Ramos (cell line): ENCODE results near the gene ZNF276.

ENCODE experiments used
- in situ Hi-C: fragments of 300-500 bp; cut with MboI; formaldehyde crosslinking; loops from one replicate; pipeline ENCODE4 v1.14.3; 2022; ENCODE audit warnings: low sequenced_read_pairs; ENCODE audit not compliant: unreplicated experiment

The ZNF276 gene

DNA sequence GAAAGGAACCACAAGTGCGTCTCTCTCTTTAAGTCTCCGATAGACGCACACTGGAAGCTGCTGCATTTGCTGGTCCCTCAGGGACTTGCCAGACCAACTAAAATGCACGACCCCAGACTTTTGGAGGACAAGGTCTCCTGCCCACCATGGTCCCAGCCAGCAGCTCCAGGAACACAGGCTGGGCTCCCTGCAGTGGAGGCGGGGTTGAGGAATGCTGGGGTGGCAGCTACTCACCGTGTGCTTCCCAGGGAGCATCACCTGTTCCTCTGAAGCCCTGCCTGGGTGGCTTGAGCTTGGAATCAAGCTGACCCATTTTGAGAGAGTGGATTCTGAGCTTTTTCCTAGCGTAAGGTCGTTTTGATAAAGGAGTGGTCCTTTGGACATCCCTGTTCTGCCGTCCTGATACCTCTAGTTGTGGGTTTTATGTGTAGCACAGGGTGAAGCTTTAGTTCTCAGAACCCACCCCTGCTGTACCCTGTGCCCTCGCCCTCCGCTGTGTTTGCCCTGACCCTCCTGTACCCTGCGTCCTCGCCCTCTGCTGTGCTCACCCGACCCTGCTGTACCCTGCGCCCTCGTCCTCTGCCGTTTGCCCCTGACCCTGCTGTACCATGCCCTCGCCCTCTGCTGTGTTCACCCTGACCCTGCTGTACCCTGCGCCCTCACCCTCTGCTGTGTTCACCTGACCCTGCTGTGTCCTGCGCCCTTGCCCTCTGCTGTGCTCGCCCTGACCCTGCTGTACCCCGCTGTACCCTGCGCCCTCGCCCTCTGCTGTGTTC is 11.0 kb downstream of the ZNF276 start:
- in situ Hi-C loops, result no loop called here

DNA sequence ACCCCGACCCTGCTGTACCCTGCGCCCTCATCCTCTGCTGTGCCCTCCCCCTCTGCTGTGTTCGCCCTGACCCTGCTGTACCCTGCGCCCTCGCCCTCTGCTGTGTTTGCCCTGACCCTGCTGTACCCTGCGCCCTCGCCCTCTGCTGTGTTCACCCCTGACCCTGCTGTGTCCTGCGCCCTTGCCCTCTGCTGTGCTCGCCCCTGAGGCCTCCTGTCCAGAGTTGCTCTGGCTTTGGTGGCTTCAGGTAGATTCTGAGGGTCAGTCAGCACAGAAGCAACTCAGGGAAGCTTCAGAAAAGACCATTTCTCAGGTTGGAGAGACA is 11.5 kb downstream of the ZNF276 start:
- in situ Hi-C loops, result no loop called here

DNA sequence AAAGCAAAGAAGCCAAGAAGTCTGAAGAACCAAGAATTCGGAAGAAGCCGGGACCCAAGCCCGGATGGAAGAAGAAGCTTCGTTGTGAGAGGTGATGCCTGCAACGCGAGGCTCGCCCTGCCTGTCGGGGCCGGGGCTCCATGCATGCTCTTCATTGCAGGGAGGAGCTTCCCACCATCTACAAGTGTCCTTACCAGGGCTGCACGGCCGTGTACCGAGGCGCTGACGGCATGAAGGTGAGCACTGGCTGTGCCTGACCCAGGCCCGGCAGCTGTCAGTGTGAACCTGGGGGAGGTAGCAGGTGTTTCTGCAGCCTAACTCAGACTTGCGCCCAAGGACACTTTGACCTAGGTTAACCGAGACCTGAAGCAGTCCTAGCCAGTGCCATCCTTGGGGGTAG is 12.0 kb downstream of the ZNF276 start:
- in situ Hi-C loops, result no loop called here

DNA sequence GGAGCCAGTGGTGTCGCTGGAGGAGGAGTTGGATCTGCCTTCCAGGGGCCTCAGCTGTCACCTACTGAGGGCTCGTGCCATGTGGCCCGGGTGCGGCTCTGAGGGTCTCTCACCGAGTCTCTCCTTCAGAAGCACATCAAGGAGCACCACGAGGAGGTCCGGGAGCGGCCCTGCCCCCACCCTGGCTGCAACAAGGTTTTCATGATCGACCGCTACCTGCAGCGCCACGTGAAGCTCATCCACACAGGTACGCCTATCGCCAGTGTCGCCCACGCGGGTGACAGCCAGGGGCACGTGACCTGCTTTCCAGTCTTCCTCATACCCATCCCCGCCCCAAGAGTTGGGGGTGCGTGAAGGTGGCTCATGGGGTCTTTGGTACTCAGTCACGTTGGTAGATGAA is 12.5 kb downstream of the ZNF276 start:
- in situ Hi-C loops, result no loop called here

DNA sequence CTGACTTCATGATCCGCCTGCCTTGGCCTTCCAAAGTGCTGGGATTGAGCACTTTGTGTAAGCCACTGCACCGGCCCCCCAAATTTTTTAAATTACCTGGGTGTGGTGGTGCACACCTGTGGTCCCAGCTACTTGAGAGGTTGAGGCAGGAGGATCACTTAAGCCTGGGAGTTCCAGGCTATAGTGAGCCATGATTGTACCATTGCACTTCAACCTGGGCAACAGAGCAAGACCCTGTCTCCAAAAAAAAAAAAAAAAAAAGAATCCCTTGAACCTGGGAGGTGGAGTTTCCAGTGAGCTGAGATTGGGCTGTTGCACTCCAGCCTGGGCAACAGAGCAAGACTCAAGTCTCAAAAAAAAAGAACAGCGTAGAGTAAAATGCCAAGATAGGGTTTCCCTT is 15.2 kb downstream of the ZNF276 start:
- in situ Hi-C loops, result no loop called here

DNA sequence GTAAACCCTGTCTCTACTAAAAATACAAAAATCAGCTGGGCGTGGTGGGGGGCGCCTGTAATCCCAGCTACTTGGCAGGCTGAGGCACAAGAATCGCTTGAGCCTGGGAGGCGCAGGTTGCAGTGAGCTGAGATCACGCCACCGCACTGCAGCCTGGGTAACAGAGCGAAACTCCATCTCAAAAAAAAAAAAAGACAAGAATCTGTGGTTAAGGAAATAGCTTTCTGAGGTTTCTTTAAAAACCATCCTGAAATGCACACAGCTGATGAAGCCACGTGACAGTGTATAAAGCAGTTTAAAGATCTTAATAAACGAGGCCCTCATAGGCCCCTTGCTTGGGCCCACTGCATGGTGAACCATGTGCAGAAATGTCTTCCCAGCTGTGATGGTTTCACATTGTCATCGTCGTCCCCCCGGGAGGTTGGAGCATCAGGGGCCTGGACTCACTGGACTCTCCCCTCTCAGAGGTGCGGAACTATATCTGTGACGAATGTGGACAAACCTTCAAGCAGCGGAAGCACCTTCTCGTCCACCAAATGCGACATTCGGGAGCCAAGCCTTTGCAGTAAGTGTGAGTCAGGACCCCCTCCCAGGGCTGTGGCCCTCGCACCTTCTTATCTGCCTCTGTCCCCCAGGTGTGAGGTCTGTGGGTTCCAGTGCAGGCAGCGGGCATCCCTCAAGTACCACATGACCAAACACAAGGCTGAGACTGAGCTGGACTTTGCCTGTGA is 16.2 kb downstream of the ZNF276 start:
- in situ Hi-C loops, result no loop called here

DNA sequence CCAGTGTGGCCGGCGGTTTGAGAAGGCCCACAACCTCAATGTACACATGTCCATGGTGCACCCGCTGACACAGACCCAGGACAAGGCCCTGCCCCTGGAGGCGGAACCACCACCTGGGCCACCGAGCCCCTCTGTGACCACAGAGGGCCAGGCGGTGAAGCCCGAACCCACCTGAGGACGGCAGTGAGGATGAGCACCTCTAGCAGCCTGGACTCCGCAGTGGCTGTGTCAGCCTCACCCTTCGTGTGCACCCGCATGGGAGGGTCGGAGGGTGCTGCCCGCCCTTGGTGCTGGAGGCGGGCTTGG is 16.7 kb downstream of the ZNF276 start:
- in situ Hi-C loops, result no loop called here

DNA sequence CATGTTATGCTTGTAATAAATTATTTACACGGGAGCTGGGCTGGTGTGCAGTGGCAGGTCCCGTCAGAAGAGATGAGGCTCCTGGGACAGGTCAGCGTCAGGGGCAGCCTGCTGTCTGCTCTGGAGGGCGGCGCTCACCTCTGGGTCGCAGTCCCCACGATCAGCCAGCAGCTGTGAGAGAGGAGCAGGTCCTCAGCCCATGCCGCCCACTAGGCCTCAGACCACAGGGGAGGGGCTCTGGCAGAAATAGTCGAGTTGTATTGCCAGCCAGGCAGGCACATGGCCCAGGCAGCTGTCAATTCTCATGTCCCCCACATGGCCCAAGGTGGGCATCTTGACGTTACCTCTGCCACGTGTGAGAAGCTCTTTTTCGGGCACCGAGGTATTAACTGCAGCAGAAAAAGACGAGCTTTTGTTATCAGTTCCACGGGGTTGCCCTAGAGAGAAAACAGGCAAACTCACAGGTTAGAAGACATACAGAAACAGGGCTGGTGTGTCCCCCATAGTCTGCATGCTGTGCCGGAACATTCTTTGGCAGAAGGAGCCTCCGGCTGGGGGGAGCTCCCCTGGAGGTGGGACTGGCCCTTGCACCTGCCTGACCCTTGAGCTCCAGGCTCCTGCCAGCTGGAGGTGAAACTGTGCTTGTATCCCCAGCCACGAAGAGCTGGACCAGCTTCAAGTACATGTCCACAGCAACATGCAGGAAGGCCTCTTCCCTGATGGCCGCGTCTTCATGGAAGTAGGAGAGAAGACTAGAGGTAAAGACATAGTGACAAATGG is 17.4 kb downstream of the ZNF276 start:
- in situ Hi-C loops, result no loop called here

DNA sequence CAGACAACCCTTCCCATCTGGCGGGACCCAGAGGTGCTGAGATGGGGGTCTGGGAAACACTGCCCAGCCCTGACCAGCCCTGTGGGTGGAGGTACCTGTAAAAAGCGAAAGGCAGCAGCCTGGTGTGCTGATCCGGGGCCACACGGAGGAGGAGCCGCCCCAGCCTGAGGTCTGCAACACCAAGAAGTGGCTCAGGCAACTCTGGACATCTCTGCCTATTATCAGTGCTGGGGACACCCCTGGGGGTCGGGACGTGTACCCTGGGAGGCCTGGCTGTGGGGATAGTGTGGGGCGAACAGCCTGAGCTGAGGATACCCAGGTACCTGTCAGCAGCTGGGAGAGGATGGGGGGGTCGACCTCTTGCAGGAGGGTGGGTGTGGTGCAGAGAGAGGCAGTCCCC is 18.0 kb downstream of the ZNF276 start:
- in situ Hi-C loops, result no loop called here

DNA sequence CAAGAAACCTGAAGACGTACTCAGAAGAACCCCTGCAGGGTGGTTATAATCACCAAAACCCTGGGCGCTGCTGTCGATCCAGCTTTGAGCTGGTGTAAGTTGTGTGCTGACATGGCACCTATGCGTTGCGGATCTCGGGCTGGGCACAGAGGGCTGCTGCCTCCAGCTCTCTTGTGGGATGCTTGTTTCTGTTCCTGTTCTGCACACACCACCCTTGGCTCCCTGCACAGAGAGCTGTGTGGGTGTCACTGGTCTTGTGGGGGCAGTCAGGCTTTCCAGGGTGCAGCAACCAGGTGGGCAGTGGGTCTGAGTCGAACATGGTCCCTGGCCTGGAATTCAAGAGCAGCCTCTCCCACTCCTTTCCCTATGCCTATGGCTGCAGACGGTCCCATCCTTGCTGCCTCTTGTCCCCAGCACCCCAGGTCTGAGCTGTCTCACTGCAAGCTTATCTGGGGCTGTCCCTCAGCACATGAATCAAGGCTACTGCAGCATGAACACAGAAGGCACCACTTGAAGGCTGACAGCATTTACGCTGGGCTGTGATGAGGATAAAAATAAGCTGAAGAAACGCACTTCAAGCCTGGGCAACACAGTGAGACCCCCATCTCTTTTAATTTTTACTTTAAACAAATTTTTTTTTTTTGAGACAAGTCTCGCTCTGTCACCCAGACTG is 20.1 kb downstream of the ZNF276 start:
- in situ Hi-C loops, result no loop called here

DNA sequence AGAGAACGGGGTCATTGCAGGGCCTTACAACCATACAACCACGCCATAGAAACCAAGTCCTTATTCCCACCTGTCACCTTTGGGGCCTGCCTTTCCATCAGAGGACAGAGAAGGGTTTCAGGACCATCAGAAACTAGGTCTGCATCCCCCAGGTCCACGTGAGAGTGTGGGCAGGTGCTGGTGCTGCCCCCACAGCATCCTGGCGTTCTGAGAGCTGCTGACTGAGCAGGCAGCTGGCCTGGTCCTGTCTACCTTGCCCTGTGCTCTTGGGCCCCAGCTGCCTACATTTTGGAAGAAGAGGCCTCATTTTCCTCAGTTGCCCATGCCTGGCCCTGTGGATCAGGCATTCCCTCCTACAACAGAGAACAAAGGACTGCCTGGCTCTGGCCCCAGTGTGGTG is 21.6 kb downstream of the ZNF276 start:
- in situ Hi-C loops, result no loop called here

DNA sequence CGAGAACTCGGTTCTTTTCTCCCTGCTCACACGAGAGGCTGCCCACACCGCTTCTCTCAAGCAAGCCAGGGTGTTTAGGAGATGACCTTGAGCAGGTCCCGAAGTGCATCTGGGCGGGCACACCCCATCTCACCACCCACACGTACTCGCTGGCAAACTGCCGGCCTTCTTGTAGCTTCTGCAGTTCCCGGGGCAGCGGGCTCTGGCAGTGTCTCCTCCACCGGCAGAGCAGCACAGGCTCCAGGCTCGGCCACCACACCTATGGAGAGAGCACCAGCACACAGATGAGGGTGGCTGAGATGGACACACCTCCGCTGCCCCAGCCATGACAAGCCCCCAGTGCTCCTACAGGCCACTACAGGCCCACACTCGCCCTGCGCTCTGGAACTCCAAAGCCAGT is 23.5 kb downstream of the ZNF276 start:
- in situ Hi-C loops, result no loop called here

DNA sequence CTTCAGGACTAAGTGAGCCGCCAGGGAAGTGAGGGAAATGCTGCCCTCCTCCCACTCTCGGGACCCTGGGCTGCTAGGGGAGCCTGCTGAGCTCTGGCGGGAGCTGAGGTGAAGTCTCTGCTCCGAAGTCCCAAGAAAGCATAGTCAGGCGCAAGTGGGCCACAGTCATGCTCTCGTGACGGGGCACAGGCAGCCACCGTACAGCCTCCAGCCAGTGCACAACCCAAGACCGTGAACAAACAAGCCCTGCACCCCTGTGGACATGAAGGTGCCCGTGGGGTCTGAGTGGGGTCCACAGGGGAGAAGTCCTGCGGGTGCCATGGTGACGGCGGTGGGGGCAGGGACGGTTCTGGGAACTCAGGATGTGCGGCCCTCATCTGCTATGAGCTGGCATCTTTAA is 24.7 kb downstream of the ZNF276 start:
- in situ Hi-C loops, result no loop called here

DNA sequence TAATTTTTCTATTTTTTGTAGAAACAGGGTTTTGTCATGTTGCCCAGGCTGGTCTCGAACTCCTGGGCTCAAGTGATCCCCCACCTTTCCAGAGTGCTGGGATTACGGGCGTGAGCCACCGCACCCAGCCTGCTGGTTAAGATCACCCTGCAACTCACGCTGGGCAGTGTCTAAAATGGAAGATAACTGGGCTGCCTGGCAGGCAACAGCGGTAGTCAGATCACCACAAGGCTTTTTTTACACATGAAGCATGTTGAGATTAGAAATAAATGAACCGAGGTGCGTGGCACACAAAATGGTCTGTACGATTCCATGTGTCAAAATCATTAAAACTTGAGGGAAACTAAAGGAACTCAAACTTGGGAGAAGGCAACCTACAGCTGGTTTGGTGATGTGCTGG is 26.7 kb downstream of the ZNF276 start:
- in situ Hi-C loops, result no loop called here

DNA sequence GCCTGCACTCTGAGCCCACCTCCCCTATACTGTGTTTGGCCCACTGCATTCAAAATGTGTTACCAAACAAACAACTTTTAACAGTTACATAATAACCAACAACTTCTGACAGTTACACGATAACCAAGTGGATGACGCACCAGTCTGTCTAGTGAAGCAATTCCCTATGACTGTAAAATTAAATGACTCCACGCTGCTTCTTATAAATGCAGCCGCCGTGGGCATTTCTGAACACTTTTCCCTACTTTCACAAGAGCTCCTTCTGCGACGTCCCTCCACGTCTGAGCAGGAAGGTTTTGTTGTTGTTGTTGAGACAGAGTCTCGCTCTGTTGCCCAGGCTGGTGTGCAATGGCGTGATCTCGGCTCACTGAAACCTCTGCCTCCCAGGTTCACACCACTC is 27.6 kb downstream of the ZNF276 start:
- in situ Hi-C loops, result no loop called here

DNA sequence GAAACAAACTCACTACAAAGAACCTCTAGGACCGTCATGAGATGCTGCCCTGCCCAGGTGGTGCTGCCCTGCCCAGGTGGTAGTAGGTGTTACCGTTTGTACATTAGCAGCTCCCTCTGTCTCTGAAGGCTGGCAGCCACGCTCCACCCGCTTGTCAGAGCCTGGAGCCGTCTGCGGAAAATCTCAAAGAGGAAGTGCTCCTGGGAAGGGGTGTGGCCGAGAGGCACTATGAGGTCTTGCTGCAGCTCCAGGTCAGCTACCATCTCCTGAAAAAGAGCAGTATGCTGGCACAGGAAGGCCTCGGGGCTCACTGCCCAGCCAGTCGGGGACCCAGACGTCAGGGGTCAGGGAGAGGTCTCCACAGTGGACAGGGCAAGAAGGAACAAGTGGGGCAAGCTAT is 28.3 kb downstream of the ZNF276 start:
- in situ Hi-C loops, result no loop called here

DNA sequence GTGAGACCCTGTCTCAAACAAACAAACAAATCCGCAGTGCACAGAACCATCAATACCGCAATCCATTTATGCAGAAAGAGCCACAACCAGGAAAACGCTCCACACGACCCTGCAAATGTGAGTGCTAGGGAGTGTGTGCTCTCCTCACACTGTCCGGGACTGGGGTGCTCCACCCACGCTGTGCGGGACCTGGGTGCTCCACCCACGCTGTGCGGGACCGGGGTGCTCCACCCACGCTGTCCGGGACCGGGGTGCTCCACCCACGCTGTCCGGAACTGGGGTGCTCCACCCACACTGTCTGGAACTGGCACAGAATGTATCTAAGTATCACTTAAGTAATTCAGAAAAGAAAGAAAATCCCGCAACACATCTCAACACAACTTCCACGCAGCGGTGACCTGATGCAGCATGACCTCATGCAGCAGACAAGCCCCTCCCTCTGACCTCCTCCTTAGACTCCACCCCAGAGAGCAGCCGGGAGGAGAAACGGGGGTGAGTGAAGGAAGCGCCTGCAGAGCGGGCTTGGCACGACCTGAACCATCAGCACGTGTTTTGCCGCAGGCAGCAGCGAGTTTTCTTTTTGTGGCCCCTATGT is 38.5 kb downstream of the ZNF276 start:
- in situ Hi-C loops, result no loop called here

DNA sequence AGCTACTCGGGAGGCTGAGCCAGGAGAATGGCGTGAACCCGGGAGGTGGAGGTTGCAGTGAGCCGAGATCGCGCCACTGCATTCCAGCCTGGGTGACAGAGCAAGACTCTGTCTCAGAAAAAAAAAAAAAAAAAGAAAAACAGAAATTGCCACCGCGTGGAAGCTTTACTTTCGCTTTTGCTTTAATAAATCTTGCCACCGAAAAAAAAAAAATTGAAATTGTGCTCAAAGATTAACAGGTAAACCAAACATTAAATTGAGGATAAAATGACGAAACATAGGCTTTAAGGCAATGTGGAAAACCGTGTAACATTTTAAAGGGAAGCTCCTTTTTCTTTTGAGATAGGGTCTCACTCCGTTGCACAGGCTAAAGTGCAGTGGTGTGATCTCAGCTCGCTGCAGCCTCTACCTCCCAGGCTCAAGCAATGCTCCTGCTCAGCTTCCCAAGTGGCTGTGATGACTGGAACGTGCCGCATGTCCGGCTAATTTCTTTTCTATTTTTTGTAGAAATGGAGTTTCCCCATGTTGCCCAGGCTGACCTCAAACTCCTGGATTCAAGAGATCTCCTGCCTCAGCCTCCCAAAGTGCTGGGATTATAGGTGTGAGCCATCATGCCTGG is 40.1 kb downstream of the ZNF276 start:
- in situ Hi-C loops, result no loop called here

DNA sequence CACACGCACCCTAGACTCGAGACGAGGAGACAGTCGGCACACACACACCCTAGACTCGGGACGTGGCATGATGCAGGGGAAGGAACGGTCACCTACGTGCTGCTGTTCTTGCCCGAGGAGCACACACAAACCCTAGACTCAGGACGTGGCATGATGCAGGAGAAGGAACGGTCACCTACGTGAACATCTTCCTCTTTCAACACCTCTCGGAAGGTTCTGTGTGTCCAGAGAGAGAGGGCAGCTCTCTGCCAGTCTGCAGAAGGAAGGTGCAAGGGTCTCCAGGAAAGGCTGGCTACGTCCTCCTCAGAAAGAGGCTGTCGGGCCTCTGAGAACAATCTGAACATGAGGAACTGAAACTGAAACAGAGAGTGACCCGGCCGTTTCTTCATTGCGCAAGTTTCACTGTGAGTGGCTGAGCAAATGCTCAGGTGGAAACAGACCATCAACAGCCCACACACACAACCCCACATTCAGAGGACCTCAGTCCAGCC is 43.4 kb downstream of the ZNF276 start:
- in situ Hi-C loops, result no loop called here

DNA sequence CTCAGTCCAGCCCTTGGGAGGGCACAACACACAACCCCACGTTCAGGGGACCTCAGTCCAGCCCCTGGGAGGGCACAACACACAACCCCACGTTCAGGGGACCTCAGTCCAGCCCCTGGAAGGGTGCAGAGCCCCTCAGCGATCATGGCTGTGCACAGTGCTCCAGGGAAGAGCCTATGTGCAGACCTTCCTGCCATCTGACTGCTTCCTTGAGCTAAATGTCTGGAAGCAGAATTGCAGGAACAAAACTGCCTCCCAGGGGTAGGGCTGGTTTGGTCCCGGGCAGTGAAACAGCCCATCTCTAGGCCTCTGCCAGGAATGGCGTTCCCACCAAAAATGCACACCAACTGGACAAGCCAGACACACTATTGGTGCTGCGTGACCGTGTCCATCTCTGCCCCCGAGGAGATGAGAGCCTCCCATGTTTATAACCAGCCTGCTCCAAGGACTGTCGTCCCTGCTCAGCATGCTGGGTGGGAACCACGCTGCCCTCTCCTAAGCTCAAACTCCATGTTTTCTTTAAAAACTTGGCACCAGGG is 44.0 kb downstream of the ZNF276 start:
- in situ Hi-C loops, result no loop called here
